MG63 (cell line): ENCODE data around the gene ZMIZ2. TPM values are rescaled to one million over a fixed set of nuclear protein-coding genes. Genes with fewer than 3 reads are reported as not detected.
"Not testable (repeated sequence)": the region's sequence is repeated elsewhere in the genome, so short reads cannot be mapped to it uniquely, and the experiment has no call there.

Experiments used
- DNase-seq: peaks from one replicate; pipeline ENCODE4 v3.0.0-alpha.2; 2020
- H3K27me3 ChIP-seq: fragments of 250-450 bp; sonication (Bioruptor Pico); 2 replicates; pipeline ENCODE4 v1.5.1; 2020; ENCODE audit warnings: mild to moderate bottlenecking, moderate library complexity
- H3K36me3 ChIP-seq: fragments of 250-450 bp; sonication (Bioruptor Pico); 2 replicates; pipeline ENCODE4 v1.5.1; 2020; ENCODE audit warnings: mild to moderate bottlenecking, moderate library complexity
- H3K4me3 ChIP-seq: fragments of 250-450 bp; sonication (Bioruptor Pico); 2 replicates; pipeline ENCODE4 v1.5.1; 2020; ENCODE audit warnings: mild to moderate bottlenecking, moderate library complexity
- H3K9me3 ChIP-seq: fragments of 250-450 bp; sonication (Bioruptor Pico); 2 replicates; pipeline ENCODE4 v1.5.1; 2020; ENCODE audit warnings: mild to moderate bottlenecking, moderate library complexity
- total RNA-seq: library from RNA; depleted of rRNA; stranded (reverse); fragments of >200 nt; shearing (Covaris generic); gene quantifications from 2 replicates; pipeline ENCODE4 v1.2.3, GENCODE V29; 2014; ENCODE audit warnings: low replicate concordance

The ZMIZ2 gene
- total RNA-seq, 1 experiment from 2014 or later, result 2.0 TPM

GRCh38 chr7:44764665-44765578 is 16.3 kb downstream of the ZMIZ2 start:
- Histone ChIP-seq H3K4me3 (no peak overlapping the region), H3K27me3 (no peaks in the 10 kb centered on the region), H3K9me3 (no peaks in the 10 kb centered on the region), H3K36me3 (peaks cover 19% of the 10 kb centered on the region)
- no peak for DNase-seq

- H3K9me3 ChIP-seq, result no peaks in the 10 kb centered on the region
- no peak for DNase-seq
- H3K27me3 ChIP-seq, result no peaks in the 10 kb centered on the region
- no peak overlapping the region for H3K4me3 ChIP-seq
- peaks cover 19% of the 10 kb centered on the region for H3K36me3 ChIP-seq
Measured at GRCh38 chr7:44765579-44766415, 17.1 kb downstream of the ZMIZ2 start.

- Histone ChIP-seq H3K36me3 (peaks cover 19% of the 10 kb centered on the region), H3K27me3 (no peaks in the 10 kb centered on the region), H3K9me3 (no peaks in the 10 kb centered on the region), H3K4me3 (no peak overlapping the region)
- no peak for DNase-seq
Measured at GRCh38 chr7:44766416-44766801, 17.8 kb downstream of the ZMIZ2 start.

GRCh38 chr7:44767134-44767911 is 18.7 kb downstream of the ZMIZ2 start:
- H3K36me3 ChIP-seq, result peaks cover 18% of the 10 kb centered on the region
- no peak overlapping the region for H3K4me3 ChIP-seq
- no peaks in the 10 kb centered on the region for H3K27me3 ChIP-seq
- H3K9me3 ChIP-seq, result no peaks in the 10 kb centered on the region
- no peak for DNase-seq

- no peak overlapping the region for H3K4me3 ChIP-seq
- H3K36me3 ChIP-seq, result peaks cover 17% of the 10 kb centered on the region
- no peaks in the 10 kb centered on the region for H3K27me3 ChIP-seq
- no peaks in the 10 kb centered on the region for H3K9me3 ChIP-seq
- DNase-seq, result no peak
Measured at GRCh38 chr7:44767912-44768627, 19.4 kb downstream of the ZMIZ2 start.

GRCh38 chr7:44768628-44769371 is 20.2 kb downstream of the ZMIZ2 start:
- no peaks in the 10 kb centered on the region for H3K9me3 ChIP-seq
- no peak for DNase-seq
- H3K36me3 ChIP-seq, result peaks cover 11% of the 10 kb centered on the region
- H3K4me3 ChIP-seq, result no peak overlapping the region
- no peaks in the 10 kb centered on the region for H3K27me3 ChIP-seq

- Histone ChIP-seq H3K36me3 (peaks cover 5% of the 10 kb centered on the region), H3K4me3 (no peak overlapping the region), H3K27me3 (no peaks in the 10 kb centered on the region), H3K9me3 (no peaks in the 10 kb centered on the region)
- DNase-seq, result no peak
Measured at GRCh38 chr7:44769376-44769775, 20.7 kb downstream of the ZMIZ2 start.

- Histone ChIP-seq H3K27me3 (no peaks in the 10 kb centered on the region), H3K36me3 (peaks cover under 1% of the 10 kb centered on the region; the same call in 1 of the 2 replicates), H3K9me3 (no peaks in the 10 kb centered on the region), H3K4me3 (no peak overlapping the region)
- no peak for DNase-seq
Measured at GRCh38 chr7:44769776-44770294, 21.2 kb downstream of the ZMIZ2 start.

GRCh38 chr7:44771358-44771757 is 22.7 kb downstream of the ZMIZ2 start:
- Histone ChIP-seq H3K4me3 (no peak overlapping the region), H3K36me3 (no peaks in the 10 kb centered on the region; the same call in 1 of the 2 replicates), H3K27me3 (no peaks in the 10 kb centered on the region), H3K9me3 (no peaks in the 10 kb centered on the region)
- no peak for DNase-seq

- Histone ChIP-seq H3K27me3 (no peaks in the 10 kb centered on the region), H3K36me3 (no peaks in the 10 kb centered on the region; the same call in 1 of the 2 replicates), H3K9me3 (no peaks in the 10 kb centered on the region), H3K4me3 (no peak overlapping the region)
- no peak for DNase-seq
Measured at GRCh38 chr7:44772440-44772839, 23.8 kb downstream of the ZMIZ2 start.

GRCh38 chr7:44772867-44773266 is 24.2 kb downstream of the ZMIZ2 start:
- no peaks in the 10 kb centered on the region for H3K27me3 ChIP-seq
- no peaks in the 10 kb centered on the region for H3K9me3 ChIP-seq
- no peaks in the 10 kb centered on the region for H3K36me3 ChIP-seq
- DNase-seq, result no peak
- no peak overlapping the region for H3K4me3 ChIP-seq

GRCh38 chr7:44774486-44774885 is 25.8 kb downstream of the ZMIZ2 start:
- not testable (repeated sequence) for H3K4me3 ChIP-seq, DNase-seq, H3K27me3 ChIP-seq

GRCh38 chr7:44775383-44776107 is 26.9 kb downstream of the ZMIZ2 start:
- H3K4me3 ChIP-seq, result no peak overlapping the region
- H3K36me3 ChIP-seq, result no peaks in the 10 kb centered on the region
- no peaks in the 10 kb centered on the region for H3K27me3 ChIP-seq
- H3K9me3 ChIP-seq, result no peaks in the 10 kb centered on the region
- DNase-seq, result no peak

More at GRCh38 chr7:44774486-44774885, 25.8 kb downstream of the ZMIZ2 start:
- not testable (repeated sequence) for H3K36me3 ChIP-seq, H3K9me3 ChIP-seq

GRCh38 chr7:44776211-44776610 is 27.6 kb downstream of the ZMIZ2 start:
- no peak for DNase-seq
- Histone ChIP-seq H3K9me3 (no peaks in the 10 kb centered on the region), H3K4me3 (no peak overlapping the region), H3K36me3 (no peaks in the 10 kb centered on the region), H3K27me3 (no peaks in the 10 kb centered on the region)

GRCh38 chr7:44782460-44782859 is 33.8 kb downstream of the ZMIZ2 start:
- Histone ChIP-seq H3K9me3 (peaks cover 4% of the 10 kb centered on the region), H3K36me3 (no peaks in the 10 kb centered on the region), H3K27me3 (no peaks in the 10 kb centered on the region), H3K4me3 (no peak overlapping the region)
- no peak for DNase-seq
